A204.1 (cell line): ENCODE results near the gene RFT1.

Experiments used
- FAIRE-seq: peaks from 2 replicates; lab custom pipeline; 2012; peaks lifted over from hg19 to GRCh38; lab: Jason Lieb, UNC

RFT1 gene

GRCh38 chr3:53091011-53091410 lies 39.2 kb downstream of the RFT1 start:
- no peak for FAIRE-seq

- FAIRE-seq, result no peak
These were observed 40.7 kb downstream of the RFT1 start for GRCh38 chr3:53089511-53089910.

GRCh38 chr3:53085476-53085875 lies 44.8 kb downstream of the RFT1 start:
- FAIRE-seq, result no peak

DNA sequence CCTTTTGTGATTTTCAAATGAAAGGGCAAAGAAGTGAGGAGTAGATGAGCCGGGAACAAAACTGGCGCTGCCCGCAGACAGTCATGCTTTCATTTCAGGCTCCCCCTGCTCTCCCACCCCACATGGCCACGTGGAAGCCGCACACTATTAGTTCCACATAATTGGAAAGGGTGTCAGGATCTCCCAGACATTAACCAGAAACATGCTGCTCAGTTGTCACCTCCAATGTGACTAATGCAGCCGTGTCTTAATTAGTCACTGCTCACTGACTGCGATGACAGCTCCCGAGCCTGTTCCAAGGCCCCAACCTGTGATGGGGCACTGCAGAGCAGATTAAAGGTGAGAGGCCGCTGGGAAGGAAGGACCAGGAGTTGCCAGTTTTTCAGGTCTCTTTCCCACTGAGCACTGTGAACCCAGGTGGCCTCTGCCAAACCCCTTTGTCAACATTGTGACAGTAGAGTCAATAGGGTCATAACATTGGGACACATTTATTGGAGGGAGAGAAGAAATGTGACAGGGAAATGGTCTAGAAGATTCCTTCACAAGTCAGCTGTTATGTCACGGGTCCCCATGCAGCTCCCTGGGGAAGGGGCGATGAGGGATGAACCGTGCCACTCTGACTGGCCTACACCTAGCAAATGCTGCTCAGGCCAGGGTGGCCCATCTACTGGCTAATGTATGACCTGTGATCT lies 45.8 kb downstream of the RFT1 start:
- no peak for FAIRE-seq

GRCh38 chr3:53083949-53084309 lies 46.3 kb downstream of the RFT1 start:
- no peak for FAIRE-seq

DNA sequence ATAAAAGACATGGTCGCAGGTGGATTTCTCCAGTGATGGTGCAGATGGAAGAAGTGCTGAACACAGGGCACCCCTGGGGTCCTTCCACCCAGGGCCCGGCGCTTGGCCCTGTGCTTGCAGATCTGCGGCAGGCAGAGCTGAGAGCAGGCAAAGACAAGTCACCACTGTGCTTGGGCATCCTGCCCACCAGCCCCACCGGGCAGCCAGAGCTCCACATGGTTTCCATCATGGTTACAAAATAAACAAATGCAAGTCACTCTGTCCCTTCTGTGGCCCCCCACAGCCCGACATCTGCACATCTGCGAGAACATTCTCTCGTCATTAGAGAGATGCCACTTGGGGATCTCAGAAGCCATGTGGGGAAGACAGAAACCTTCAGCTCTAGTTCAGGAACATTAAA lies 46.7 kb downstream of the RFT1 start:
- FAIRE-seq, result no peak

DNA sequence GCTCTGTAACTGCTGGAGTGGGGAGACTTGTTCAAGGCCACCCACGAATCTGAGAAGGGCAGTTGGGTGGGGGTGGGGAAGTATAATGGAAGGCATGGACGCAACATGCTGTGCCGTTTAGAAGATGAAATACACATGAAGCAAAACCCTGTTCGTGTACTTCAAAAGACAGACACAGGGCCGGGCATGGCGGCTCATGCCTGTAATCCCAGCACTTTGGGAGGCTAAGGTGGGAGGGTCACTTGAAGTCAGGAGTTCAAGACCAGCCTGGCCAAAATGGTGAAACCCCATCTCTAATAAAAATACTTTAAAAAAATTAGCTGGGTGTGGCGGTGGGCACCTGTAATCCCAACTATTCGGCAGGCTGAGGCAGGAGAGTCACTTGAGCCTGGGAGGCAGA lies 47.5 kb downstream of the RFT1 start:
- FAIRE-seq, result no peak

DNA sequence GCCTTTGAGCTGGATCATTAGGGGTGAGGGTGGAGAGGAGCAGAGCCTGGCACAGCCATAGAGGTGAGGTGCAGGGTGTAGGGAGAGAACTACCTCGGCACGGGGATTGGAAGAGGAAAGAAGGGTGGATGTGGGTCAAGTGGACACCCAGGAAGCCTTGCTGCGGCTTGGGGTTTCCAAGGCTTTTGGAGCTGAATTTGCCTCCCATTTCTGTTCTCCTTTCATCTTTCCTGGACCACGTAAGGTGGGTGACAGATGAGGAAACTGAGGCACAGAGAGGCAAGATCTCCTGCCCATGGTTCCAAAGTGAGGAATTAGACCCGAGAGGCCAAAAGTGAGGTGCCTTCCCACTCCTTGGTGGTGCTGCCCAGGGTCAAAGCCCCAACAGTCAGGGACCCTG lies 48.9 kb downstream of the RFT1 start:
- no peak for FAIRE-seq

GRCh38 chr3:53080612-53081205 lies 49.5 kb downstream of the RFT1 start:
- no peak for FAIRE-seq

GRCh38 chr3:53079791-53080555 lies 50.3 kb downstream of the RFT1 start:
- FAIRE-seq, result no peak

DNA sequence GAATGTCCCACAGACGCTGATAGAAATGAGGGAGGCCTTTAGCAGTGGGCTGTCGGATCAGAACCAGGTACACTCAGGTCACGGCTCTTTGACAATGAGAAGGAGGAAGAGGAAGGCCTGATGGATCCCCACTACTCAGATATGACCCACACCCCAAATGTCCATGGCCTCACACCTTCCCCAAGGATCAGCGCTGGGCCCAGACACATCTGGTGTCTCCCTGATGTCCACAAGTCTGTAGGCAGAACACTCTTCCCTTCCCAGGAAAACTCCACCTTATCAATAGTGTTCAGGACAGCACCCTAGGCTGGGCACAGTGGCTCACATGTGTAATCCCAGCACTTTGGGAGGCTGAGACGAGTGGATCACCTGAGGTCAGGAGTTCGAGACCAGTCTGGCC lies 51.1 kb downstream of the RFT1 start:
- FAIRE-seq, result no peak

DNA sequence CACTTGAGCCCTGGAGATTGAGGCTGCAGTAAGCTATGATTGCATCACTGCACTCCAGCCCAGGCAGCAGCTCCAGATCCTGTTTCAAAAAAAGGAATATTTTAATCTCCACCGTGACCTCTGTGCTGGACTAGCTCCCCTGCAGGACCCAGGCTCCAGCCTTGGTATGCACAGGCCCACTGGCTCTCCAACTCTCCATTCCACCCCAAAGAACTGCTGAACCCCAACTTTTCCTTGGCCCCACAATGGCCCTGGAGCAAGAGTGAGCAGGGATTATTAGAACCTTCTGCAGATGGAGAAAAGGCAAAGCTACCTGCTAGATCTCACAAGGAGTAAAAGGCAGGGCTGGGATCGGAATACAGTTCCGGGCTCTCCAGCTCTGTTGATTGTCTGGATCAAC lies 51.6 kb downstream of the RFT1 start:
- no peak for FAIRE-seq

GRCh38 chr3:53077476-53078220 lies 52.6 kb downstream of the RFT1 start:
- FAIRE-seq, result no peak

- FAIRE-seq, result no peak
These were observed 54.5 kb downstream of the RFT1 start for GRCh38 chr3:53075743-53076140.

GRCh38 chr3:53074761-53075742 lies 55.2 kb downstream of the RFT1 start:
- FAIRE-seq, result no peak

GRCh38 chr3:53074366-53074696 lies 55.9 kb downstream of the RFT1 start:
- FAIRE-seq, result no peak

DNA sequence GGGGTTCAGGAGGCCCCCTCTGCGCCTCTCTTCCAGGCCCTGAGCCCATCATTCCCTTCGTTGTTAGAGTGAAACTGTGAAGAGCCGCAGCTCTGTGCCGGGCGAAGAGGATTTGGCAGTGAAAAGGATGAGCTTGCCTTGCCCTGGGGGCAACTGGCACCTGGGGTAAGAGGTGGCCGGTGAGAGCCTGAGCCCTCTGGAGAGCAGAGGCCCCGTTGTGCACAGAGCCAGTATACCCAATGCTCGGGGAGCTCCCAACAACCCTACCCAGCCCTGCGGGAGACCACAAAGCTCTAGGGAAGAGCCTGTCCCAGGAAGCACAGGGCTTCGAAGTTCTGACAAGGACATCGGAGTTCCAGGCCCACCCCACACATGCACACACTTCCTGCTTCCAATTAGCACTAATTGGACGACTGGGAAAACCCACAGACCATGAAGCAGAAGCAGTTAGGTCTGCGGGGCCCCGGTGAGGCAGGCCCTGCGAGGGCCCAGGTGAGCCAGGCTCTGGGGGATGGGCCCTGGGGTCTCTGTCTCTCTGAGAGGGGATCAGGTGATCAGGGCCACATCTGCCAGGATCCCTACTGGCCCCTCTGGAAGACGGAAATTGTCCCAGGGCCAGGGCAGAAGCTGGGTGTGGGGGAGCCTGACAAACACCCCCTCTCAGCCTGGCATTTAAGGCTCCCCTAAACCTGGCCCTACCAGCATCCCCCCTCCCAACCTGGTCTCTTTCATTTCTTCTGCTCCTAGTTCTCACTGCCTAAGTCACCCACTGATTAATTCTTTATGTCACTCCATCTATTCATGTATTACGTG lies 56.5 kb downstream of the RFT1 start:
- FAIRE-seq, result no peak

- no peak for FAIRE-seq
These were observed 57.3 kb downstream of the RFT1 start for GRCh38 chr3:53072653-53073552.

GRCh38 chr3:53071882-53072431 lies 58.3 kb downstream of the RFT1 start:
- FAIRE-seq, result no peak
